ENCODE data around the gene ECE1.
A peak's percentile ranks its signal among the peaks of the same experiment; 100 is the strongest.
"Not testable (repeated sequence)": the region's sequence is repeated elsewhere in the genome, so short reads cannot be mapped to it uniquely, and the experiment has no call there.

ECE1 gene

DNA sequence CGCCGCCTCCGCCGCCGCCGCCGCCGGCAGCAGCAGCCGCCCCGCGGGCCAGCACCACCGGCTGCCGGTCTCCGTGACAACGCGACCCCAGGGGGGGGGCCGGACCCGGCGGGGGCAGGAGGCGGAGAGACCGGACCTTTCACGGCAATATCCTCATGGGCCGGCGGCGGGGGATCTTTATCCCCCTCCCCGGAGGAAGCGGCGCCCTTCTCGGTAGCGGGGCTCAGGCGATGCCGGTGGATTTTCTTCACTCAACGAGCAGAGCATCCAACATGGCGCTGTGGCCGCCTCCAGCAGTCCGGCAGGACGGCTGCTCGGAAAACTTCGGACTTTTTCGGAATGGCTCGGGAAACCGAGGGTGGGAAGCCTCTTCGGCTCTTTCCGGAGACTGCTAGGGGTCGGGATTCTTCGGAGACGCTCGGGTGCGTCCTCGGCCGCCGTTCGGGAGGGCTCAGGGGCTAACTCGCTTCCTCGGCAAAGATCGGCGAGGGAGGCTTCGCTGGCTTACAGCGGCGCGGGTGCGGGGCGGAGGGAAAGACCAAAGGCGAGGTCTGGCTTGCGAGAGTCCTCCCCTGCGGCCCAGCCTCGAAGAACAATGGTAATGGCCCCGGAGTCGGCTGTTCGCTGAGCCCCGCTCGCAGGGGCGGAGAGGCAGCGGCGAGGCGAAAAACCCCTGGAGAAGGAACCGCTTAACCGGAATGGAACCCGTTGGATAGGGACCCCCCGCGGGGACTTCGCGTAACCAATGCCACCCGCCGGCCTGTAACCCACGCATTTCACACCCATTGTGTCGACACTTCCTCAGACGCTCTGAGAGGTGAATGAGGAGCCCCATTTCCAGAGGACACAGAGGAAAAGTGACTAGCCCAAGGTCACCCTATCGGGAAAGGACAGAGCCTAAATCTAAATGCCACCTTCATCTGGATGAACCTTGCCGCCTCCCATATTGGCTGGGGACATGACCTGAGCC, 113.4 kb downstream of the ECE1 start, which contains the start of gene EIF4G3:
TSS of gene EIF4G3 (minus strand) at position 312 of the 970 bp plus-strand sequence. CDS start 174,155 bp downstream, outside the sequence.
- peak; percentile 96 for DNase-seq (ENCODE audit: low read depth)

DNA sequence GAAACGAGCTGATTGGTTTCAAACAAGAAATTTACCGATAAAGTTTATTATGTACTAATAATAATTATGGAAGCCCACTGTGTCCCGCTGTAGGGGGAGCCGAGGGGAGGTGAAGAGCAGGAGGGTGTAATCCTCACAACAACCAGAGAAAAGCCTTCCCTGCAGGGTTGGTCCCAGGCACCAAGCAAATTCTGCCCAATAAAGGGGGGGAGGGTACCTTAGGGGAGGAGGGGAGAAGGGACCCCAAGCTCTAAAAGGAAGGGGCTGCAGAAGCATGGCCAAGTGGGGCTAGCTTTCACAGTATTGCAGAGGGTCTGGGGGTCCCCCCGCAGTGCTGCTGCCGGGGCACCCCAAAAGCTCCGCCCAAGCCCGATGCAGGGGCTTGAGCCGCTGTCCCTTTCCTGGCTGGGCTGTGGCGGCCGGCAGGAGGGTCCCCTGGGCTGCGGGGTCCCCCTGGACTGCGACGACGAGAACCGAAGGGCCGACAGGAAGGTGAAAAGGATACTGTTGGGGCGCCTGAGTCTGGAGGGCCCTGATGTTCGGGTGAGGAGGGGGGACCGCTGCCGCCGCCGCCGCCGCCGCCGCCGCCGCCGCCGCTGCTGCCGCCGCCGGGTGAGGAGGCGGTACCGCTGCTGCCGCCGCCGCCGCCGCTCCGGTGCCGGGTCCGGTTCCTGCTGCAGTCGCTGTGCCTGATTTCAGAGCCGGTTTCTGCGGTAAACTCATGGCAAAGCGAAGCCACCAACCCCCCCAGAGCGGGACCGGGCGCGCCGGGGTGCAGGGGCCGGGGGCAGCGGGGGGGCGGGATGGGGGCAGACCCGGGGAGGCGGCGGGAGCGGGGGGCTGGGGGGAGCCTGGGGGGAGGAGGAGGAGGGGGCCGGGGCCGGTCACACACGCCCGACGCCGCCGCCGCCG, 114.3 kb downstream of the ECE1 start:
- DNase-seq (ENCODE audit: low read depth), result no peak

DNA sequence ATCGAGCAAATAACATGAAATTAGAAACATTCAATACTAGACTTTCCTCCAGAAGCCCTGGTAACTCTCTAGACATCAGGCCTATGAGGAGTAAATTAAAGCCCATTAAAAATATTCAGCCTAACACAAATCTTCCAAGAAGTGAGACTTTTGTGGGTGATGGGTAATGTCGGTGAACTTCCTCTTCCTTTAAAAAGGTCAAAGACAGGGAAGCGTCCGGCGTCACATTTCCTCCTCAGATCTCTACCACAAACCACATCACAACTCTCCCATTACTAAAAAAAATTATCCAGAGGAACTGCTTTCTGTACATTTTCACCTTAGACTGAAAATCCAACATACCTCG, 115.0 kb downstream of the ECE1 start:
- DNase-seq (ENCODE audit: low read depth), result no peak

DNA sequence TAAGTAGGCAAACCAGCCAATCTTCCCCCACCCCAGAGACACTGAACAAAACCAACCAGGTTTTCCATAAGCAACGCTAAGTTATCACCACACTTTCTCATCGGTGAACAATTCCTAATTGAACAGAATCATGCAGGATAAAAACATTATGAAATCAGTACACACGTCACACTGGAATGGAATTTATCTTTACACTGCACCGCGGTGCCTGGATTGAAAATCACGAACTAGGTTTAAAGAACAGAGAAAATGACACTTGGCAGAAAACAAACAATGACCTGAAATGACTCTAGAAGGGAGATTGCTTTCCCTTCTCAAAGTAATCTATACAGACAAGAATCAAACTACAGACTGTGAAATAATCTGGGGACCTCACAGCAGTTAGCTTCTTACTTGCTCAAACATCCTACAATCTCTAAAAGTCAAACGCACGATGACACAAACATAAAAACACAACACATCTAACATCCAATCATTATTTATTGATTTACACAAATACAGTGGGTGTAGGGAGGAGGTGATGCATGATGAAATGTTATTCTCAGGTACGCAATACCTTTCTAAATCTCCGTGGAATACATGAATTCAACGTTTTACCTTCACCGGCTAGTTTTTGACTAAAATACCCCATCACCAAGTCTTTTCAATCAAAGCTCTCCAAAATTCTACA, 115.5 kb downstream of the ECE1 start:
- DNase-seq (ENCODE audit: low read depth), result peak; percentile 56

DNA sequence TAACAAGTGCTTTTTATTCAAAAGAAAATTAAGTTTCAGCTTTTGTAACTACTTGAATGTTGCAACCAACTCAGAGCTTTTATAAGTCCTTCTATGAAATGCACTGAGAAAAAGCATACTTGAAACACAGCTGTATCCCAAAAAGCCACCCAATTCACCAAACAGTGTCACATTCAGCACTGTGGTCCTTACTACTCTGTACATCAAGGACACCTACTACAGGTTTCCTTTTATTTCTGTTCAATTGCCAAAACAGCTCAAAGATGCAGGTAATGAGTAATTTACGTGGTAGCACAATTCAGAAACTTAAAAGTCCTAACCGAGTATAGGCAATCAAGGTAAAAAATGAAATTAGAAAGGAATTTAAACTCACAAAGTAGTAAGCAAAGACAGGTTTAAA, 116.0 kb downstream of the ECE1 start:
- DNase-seq (ENCODE audit: low read depth), result no peak

DNA sequence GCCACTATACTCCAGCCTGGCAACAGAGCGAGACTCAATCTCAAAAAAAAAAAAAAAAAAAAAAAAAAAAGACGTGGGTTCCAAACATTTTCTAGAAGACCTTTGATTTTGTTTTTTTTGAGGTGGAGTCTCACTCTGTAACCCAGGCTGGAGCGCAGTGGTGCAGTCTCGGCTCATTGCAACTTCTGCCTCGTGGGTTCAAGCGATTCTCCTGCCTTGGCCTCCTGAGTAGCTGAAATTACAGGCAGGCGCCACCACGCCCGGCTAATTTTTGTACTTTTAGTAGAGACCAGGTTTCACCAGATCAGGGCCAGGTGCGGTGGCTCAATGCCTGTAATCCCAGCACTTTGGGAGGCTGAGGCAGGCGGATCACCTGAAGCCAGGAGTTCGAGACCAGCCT, 117.2 kb downstream of the ECE1 start:
- not testable (repeated sequence) for DNase-seq (ENCODE audit: low read depth)

DNA sequence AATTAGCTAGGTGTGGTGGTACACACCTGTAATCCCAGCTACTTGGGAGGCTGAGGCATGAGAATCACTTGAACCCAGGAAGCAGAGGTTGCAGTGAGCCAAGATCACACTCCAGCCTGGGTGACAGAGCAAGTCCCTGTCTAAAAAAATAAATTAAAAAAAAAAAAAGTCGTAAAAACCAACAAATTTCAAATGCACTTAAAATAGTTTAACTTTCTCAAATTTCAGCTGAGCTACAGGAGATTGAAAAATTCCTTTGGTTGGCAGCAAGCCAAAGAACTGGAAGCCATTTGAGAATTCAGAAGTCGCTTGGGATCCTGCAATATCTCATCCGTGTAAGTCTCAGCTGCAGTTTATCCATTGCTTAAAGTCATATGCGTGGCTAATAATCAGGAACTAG, 119.4 kb downstream of the ECE1 start:
- DNase-seq (ENCODE audit: low read depth), result not testable (repeated sequence)

DNA sequence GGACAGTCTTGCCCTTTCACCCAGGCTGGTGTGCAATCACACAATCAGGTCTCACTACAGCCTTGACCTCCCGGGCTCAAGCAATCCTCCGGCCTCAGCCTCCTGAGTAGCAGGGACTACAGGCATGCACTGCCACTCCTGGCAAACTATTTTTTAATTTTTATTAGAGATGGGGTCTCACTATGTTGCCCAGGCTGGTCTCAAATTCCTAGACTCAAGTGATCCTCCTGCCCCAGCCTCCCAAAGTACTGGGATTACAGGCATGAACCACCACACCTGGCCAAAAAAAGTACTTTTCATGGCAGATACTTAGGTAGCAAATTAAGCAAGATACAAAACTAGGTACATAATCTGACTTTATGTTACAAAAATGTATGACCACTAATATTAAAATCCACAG, 121.8 kb downstream of the ECE1 start:
- DNase-seq (ENCODE audit: low read depth), result no peak

All from HS-5 (cell line).